Neural cell (in vitro differentiated cells): ENCODE measurements around the gene MTOR.

Experiments
- TAF1 ChIP-seq: IDR thresholded peaks from 2 replicates; pipeline ENCODE4 v1.6.1; 2012; ENCODE audit warnings: low read depth
- TF ChIP-seq, protein P1 (sequence below): fragments of 450-650 bp; IDR thresholded peaks from 2 replicates; pipeline ENCODE4 v1.5.1; 2014; ENCODE audit warnings: antibody characterized with exemption, mild to moderate bottlenecking, moderate library complexity; ENCODE audit not compliant: poor library complexity, severe bottlenecking

GRCh38 chr1:11114966-11115365 is 147.4 kb downstream of the MTOR start:
- TF ChIP-seq, protein P1, sequence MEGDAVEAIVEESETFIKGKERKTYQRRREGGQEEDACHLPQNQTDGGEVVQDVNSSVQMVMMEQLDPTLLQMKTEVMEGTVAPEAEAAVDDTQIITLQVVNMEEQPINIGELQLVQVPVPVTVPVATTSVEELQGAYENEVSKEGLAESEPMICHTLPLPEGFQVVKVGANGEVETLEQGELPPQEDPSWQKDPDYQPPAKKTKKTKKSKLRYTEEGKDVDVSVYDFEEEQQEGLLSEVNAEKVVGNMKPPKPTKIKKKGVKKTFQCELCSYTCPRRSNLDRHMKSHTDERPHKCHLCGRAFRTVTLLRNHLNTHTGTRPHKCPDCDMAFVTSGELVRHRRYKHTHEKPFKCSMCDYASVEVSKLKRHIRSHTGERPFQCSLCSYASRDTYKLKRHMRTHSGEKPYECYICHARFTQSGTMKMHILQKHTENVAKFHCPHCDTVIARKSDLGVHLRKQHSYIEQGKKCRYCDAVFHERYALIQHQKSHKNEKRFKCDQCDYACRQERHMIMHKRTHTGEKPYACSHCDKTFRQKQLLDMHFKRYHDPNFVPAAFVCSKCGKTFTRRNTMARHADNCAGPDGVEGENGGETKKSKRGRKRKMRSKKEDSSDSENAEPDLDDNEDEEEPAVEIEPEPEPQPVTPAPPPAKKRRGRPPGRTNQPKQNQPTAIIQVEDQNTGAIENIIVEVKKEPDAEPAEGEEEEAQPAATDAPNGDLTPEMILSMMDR: no peak
- TF ChIP-seq TAF1: no peak
